Endothelial cell of umbilical vein (primary cell): ENCODE measurements around the gene NRBP1.

Experiments
- CTCF ChIP-seq, 2 donors: IDR thresholded peaks; 1 replicate in 1 of 2; 2 replicates in 1 of 2; pipeline ENCODE4 v1.5.1; 2011; ENCODE audit warnings: low read length in 2 of 2, mild to moderate bottlenecking in 2 of 2, moderate library complexity in 2 of 2, control low read depth in 1 of 2, inconsistent platforms in 1 of 2, low read depth in 1 of 2; ENCODE audit not compliant: insufficient read depth in 1 of 2; ENCODE audit errors: extremely low read depth in 1 of 2
- POLR2A ChIP-seq: IDR thresholded peaks from 2 replicates; pipeline ENCODE4 v1.6.1; 2012; ENCODE audit warnings: low read depth, mild to moderate bottlenecking, control low read depth, low read length
- POLR2AphosphoS5 ChIP-seq: IDR thresholded peaks from 2 replicates; pipeline ENCODE4 v1.6.1; 2012; ENCODE audit warnings: low read depth, mild to moderate bottlenecking, control low read depth, low read length, moderate library complexity; ENCODE audit not compliant: insufficient read depth

GRCh38 chr2:27409321-27410073 lies 18.9 kb upstream of the NRBP1 start, which contains the start of gene PPM1G:
- no peak for TF ChIP-seq CTCF (IDR thresholded peaks at IDR 0.05; ENCODE audit: extremely low read depth in 1 of 2, insufficient read depth in 1 of 2, low read depth in 1 of 2, low read length in 2 of 2)
- TF ChIP-seq POLR2AphosphoS5, result peak; percentile 99
- TF ChIP-seq POLR2A, result peak; percentile 98
